ENCODE data around the gene PCCA.

PCCA gene

DNA sequence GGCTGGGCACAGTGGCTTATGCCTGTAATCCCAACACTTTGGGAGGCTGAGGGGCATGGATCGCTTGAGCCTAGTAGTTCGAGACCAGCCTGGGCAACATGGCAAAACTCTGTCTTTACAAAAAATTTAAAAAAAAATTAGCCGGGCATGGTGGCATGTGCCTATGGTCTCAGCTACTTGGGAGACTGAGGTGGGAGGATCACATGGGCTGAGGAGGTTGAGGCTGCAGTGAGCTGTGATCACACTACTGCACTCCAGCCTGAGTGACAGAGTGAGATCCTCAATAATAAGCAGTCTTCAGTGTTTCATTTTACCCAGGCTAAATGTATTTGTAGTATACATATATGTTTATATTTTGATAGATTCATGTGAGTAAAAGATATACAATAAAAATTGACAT is 414.7 kb downstream of the PCCA start:
- Histone ChIP-seq H3K27me3 (no peaks in the 10 kb centered on the region), H3K4me3 (no peak overlapping the region), H3K36me3 (no peaks in the 10 kb centered on the region), H3K9me3 (no peaks in the 10 kb centered on the region), H3K4me1 (no peaks in the 10 kb centered on the region), H3K27ac (no peak overlapping the region)
- intact Hi-C loops (cut with DNase I; ENCODE audit: low total_unique reads) = no loop called here
- no peak for DNase-seq
- TF ChIP-seq, protein P1, sequence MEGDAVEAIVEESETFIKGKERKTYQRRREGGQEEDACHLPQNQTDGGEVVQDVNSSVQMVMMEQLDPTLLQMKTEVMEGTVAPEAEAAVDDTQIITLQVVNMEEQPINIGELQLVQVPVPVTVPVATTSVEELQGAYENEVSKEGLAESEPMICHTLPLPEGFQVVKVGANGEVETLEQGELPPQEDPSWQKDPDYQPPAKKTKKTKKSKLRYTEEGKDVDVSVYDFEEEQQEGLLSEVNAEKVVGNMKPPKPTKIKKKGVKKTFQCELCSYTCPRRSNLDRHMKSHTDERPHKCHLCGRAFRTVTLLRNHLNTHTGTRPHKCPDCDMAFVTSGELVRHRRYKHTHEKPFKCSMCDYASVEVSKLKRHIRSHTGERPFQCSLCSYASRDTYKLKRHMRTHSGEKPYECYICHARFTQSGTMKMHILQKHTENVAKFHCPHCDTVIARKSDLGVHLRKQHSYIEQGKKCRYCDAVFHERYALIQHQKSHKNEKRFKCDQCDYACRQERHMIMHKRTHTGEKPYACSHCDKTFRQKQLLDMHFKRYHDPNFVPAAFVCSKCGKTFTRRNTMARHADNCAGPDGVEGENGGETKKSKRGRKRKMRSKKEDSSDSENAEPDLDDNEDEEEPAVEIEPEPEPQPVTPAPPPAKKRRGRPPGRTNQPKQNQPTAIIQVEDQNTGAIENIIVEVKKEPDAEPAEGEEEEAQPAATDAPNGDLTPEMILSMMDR (IDR thresholded peaks at IDR 0.05) = no peak

DNA sequence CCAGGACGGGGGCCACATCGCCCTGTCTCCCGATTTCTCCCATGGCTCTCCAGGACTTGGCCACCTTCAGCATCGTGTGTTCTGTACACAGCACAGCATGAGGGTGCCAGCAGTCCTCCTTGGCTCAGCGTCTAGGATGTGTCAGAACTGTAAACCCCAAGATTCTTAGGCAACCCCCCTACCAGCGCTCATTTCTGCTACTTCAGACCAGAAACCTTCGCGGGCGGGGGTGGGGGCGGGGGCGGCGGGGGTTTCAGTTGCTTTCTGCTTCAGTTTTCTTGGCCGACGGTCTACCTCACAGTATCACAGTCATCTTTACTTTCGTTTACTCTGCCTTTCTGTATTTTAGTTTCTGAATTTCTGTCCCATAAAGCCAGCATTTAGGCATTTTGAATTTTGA is 417.3 kb downstream of the PCCA start:
- DNase-seq = no peak

DNA sequence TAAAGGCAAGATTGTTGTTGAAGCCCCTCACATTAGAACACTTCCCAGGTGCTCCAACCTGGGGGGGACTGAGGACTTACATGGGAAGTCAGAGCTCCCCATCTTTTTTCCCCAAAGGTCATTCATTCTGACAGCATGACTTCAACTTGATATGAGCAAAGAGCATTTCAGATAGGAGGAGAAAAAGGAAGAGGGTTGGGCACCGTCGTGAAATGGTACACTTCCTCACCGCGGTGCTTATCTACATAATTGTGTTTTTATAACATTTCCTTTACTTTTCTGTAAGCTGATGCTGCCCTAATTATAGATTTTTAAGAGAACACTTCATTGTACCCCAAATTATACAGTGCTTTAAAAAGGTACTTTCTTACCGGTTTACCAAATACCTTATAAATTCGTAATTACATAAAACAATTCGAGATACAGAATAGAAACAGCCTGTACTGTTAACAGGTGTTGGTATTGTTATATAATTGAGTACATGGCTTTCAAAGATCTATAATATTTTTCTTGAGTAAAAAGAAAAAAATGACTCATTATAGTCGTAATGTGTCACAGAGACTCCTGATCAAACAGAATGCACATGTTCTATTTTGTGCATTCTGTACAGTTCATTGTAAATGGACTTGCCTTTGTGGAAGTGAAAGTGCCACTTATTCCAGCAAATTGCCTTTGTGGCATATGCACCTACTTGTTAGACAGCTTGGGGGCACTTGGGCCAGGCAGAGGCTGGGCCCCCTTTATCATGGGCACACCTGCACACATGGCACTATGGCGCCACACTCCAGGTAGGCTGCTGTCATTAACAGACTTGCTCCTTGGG is 417.9 kb downstream of the PCCA start:
- H3K36me3 ChIP-seq = no peaks in the 10 kb centered on the region
- H3K9me3 ChIP-seq = no peaks in the 10 kb centered on the region
- TF ChIP-seq, protein P1 (IDR thresholded peaks at IDR 0.05) = no peak
- no peaks in the 10 kb centered on the region for H3K27me3 ChIP-seq
- intact Hi-C loops (cut with DNase I; ENCODE audit: low total_unique reads) = no loop called here
- no peak for DNase-seq
- no peaks in the 10 kb centered on the region for H3K4me1 ChIP-seq
- H3K27ac ChIP-seq = no peak overlapping the region
- H3K4me3 ChIP-seq = no peak overlapping the region

More for the DNA sequence above, 417.3 kb downstream of the PCCA start:
- H3K4me3 ChIP-seq = no peak overlapping the region
- no peaks in the 10 kb centered on the region for H3K9me3 ChIP-seq
- no peaks in the 10 kb centered on the region for H3K36me3 ChIP-seq
- TF ChIP-seq, protein P1 (IDR thresholded peaks at IDR 0.05) = no peak
- no peaks in the 10 kb centered on the region for H3K27me3 ChIP-seq
- intact Hi-C loops (cut with DNase I; ENCODE audit: low total_unique reads) = no loop called here
- H3K27ac ChIP-seq = no peak overlapping the region
- no peaks in the 10 kb centered on the region for H3K4me1 ChIP-seq

- intact Hi-C loops (cut with DNase I; ENCODE audit: low total_unique reads) = no loop called here
- TF ChIP-seq, protein P1 (IDR thresholded peaks at IDR 0.05) = no peak
- no peaks in the 10 kb centered on the region for H3K36me3 ChIP-seq
- no peak overlapping the region for H3K4me3 ChIP-seq
- no peaks in the 10 kb centered on the region for H3K27me3 ChIP-seq
- no peak for DNase-seq
- H3K4me1 ChIP-seq = no peaks in the 10 kb centered on the region
- no peak overlapping the region for H3K27ac ChIP-seq
- H3K9me3 ChIP-seq = no peaks in the 10 kb centered on the region
These were observed 419.6 kb downstream of the PCCA start for GRCh38 chr13:100508455-100508854.

DNA sequence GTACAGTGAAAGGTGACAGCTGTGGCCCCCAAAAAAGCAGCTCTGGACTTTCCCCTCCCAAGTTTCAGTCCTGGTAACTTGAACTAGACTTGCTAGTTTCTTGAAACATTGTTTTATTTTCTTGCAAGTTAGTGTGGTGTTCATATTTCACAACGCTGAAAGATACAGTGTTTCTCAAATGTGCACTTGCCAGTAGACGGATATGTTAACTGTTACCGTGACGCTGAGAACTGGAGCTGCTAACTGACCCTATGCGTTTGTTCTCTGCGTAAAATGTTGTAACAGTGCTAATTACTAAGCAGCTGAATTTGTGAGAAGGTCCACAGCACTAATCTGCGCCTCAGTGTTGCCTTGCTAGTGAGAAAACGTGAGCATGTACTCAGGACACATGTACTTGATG is 420.1 kb downstream of the PCCA start:
- H3K4me3 ChIP-seq = no peak overlapping the region
- no peaks in the 10 kb centered on the region for H3K36me3 ChIP-seq
- no peak for DNase-seq
- no peaks in the 10 kb centered on the region for H3K9me3 ChIP-seq
- no peaks in the 10 kb centered on the region for H3K27me3 ChIP-seq
- TF ChIP-seq, protein P1 (IDR thresholded peaks at IDR 0.05) = no peak
- H3K27ac ChIP-seq = no peak overlapping the region
- H3K4me1 ChIP-seq = no peaks in the 10 kb centered on the region
- intact Hi-C loops (cut with DNase I; ENCODE audit: low total_unique reads) = no loop called here
